Neural cell (in vitro differentiated cells): ENCODE results near the gene MAEA. TPM values are rescaled to one million over a fixed set of nuclear protein-coding genes. Genes with fewer than 3 reads are reported as not detected.

Experiments used
- H2AFZ ChIP-seq: fragments of 200-600, 300-800 bp; sonication (generic), shearing (Covaris generic); 2 replicates; pipeline ENCODE4 v1.6.0; 2014; ENCODE audit warnings: low read depth, mild to moderate bottlenecking, antibody characterized with exemption, low read length, moderate library complexity
- H3F3A ChIP-seq: fragments of 200-600 bp; shearing (Covaris generic); 2 replicates; pipeline ENCODE4 v1.6.1; 2016; ENCODE audit warnings: mild to moderate bottlenecking, moderate library complexity, mixed read lengths, antibody characterized with exemption, low read length; ENCODE audit not compliant: insufficient read depth, poor library complexity, severe bottlenecking
- H3K27ac ChIP-seq: fragments of 200-600, 300-800 bp; sonication (generic), shearing (Covaris generic); 2 replicates; pipeline ENCODE4 v1.5.1; 2014; ENCODE audit warnings: mild to moderate bottlenecking, low read length, moderate library complexity
- H3K27me3 ChIP-seq: fragments of 300-800, 200-600 bp; sonication (generic), shearing (Covaris generic); 2 replicates; pipeline ENCODE4 v1.6.0; 2014; ENCODE audit warnings: mild to moderate bottlenecking, low read depth, low read length, moderate library complexity; ENCODE audit not compliant: insufficient read depth
- H3K36me3 ChIP-seq: fragments of 300-800, 200-600 bp; sonication (generic), shearing (Covaris generic); 2 replicates; pipeline ENCODE4 v1.5.1; 2014; ENCODE audit warnings: mild to moderate bottlenecking, antibody characterized with exemption, low read length, moderate library complexity; ENCODE audit not compliant: insufficient read depth
- H3K4me2 ChIP-seq: fragments of 300-800, 200-600 bp; sonication (generic), shearing (Covaris generic); 2 replicates; pipeline ENCODE4 v1.6.0; 2014; ENCODE audit warnings: mild to moderate bottlenecking, low read length
- H3K4me3 ChIP-seq: fragments of 300-800, 200-600 bp; sonication (generic), shearing (Covaris generic); 2 replicates; pipeline ENCODE4 v1.5.1; 2014; ENCODE audit warnings: mild to moderate bottlenecking, low read length, moderate library complexity
- H3K79me2 ChIP-seq: fragments of 200-600 bp; shearing (Covaris generic); replicated peaks from 2 replicates; pipeline ENCODE4 v1.6.0; 2014; ENCODE audit warnings: mild to moderate bottlenecking, low read length, moderate library complexity; ENCODE audit not compliant: insufficient read depth
- H3K9ac ChIP-seq: fragments of 300-800, 200-600 bp; sonication (generic), shearing (Covaris generic); 2 replicates; pipeline ENCODE4 v1.6.1; 2016; ENCODE audit warnings: mild to moderate bottlenecking, low read length, mixed read lengths
- H3K9me2 ChIP-seq: fragments of 200-600 bp; shearing (Covaris generic); 2 replicates; pipeline ENCODE4 v1.6.1; 2016; ENCODE audit warnings: mild to moderate bottlenecking, low read length, mixed read lengths; ENCODE audit not compliant: insufficient read depth
- H3K9me3 ChIP-seq: fragments of 200-600, 300-800 bp; sonication (generic), shearing (Covaris generic); 2 replicates; pipeline ENCODE4 v1.6.1; 2016; ENCODE audit warnings: mild to moderate bottlenecking, mixed run types, low read length, moderate library complexity, mixed read lengths
- H4K20me1 ChIP-seq: fragments of 200-600 bp; shearing (Covaris generic); 2 replicates; pipeline ENCODE4 v1.6.1; 2016; ENCODE audit warnings: mild to moderate bottlenecking, mixed run types; ENCODE audit not compliant: insufficient read depth
- EP300 ChIP-seq: fragments of 450-650 bp; conservative IDR thresholded peaks from 2 replicates; pipeline ENCODE4 v1.6.1; 2014; ENCODE audit warnings: antibody characterized with exemption, mild to moderate bottlenecking, moderate library complexity; ENCODE audit not compliant: poor library complexity, severe bottlenecking
- EZH2 ChIP-seq: fragments of 200-600, 300-800 bp; shearing (Covaris generic), sonication (generic); IDR thresholded peaks from 2 replicates; pipeline ENCODE4 v1.6.1; 2014; ENCODE audit warnings: antibody characterized with exemption, low read length, borderline replicate concordance, mild to moderate bottlenecking; ENCODE audit not compliant: insufficient read depth, poor library complexity, severe bottlenecking
- MXI1 ChIP-seq: fragments of 450-650 bp; conservative IDR thresholded peaks from 2 replicates; pipeline ENCODE4 v1.6.1; 2014; ENCODE audit warnings: antibody characterized with exemption, mild to moderate bottlenecking; ENCODE audit not compliant: poor library complexity, severe bottlenecking
- POLR2AphosphoS5 ChIP-seq: IDR thresholded peaks from 2 replicates; pipeline ENCODE4 v1.6.1; 2012
- RAD21 ChIP-seq: fragments of 450-650 bp; conservative IDR thresholded peaks from 2 replicates; pipeline ENCODE4 v1.6.1; 2014; ENCODE audit warnings: antibody characterized with exemption, mild to moderate bottlenecking, moderate library complexity
- SMC3 ChIP-seq: fragments of 450-650 bp; conservative IDR thresholded peaks from 2 replicates; pipeline ENCODE4 v1.6.1; 2014; ENCODE audit warnings: antibody characterized with exemption, mild to moderate bottlenecking, moderate library complexity; ENCODE audit not compliant: poor library complexity
- TAF1 ChIP-seq: IDR thresholded peaks from 2 replicates; pipeline ENCODE4 v1.6.1; 2012; ENCODE audit warnings: low read depth
- polyA plus RNA-seq: library from polyadenylated mRNA; depleted of rRNA; stranded (reverse); fragments of >200 nt; gene quantifications from 2 replicates; pipeline ENCODE4 v1.2.3, GENCODE V29; 2014
- TF ChIP-seq, protein P1 (sequence below): IDR thresholded peaks from 2 replicates; pipeline ENCODE4 v1.6.1; 2012; ENCODE audit warnings: borderline replicate concordance
- TF ChIP-seq, protein P2 (sequence below): fragments of 450-650 bp; IDR thresholded peaks from 2 replicates; pipeline ENCODE4 v1.5.1; 2014; ENCODE audit warnings: antibody characterized with exemption, mild to moderate bottlenecking, moderate library complexity; ENCODE audit not compliant: poor library complexity, severe bottlenecking

The MAEA gene
- polyA plus RNA-seq, 1 donor from 2014 or later = 106 TPM

DNA sequence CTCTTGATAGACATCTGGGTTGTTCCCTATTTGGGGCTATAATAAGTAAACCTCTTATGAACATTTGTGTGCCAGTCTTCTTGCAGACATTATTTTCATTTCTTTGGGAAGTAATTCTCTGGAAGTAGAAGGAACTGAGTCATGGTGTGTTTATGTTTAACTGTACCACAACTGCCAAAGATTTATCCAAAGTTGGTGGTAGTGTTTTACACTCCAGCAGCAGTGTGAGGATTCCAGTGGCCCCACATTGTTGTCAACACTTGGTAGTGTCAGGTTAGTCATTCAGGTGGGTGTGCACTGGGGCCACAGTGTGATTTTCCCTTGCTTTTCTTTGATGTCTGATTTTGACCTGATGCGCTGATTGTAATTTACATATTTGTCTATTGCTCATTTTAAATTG is 52.3 kb downstream of the MAEA start:
- Histone ChIP-seq H3K9ac (no peak overlapping the region), H3K4me2 (no peak overlapping the region), H4K20me1 (no peaks in the 10 kb centered on the region), H3K4me3 (no peak overlapping the region), H3K36me3 (peaks cover 10% of the 10 kb centered on the region), H3K27me3 (no peaks in the 10 kb centered on the region), H3K9me2 (no peaks in the 10 kb centered on the region), H2AFZ (no peak overlapping the region), H3K9me3 (no peaks in the 10 kb centered on the region), H3K27ac (no peak overlapping the region), H3K79me2 (no peaks in the 10 kb centered on the region), H3F3A (no peaks in the 10 kb centered on the region)
- TF ChIP-seq EP300 (no peak), EZH2 (no peak), POLR2AphosphoS5 (no peak), MXI1 (no peak), TAF1 (no peak), SMC3 (no peak), RAD21 (no peak)
- TF ChIP-seq, protein P1, sequence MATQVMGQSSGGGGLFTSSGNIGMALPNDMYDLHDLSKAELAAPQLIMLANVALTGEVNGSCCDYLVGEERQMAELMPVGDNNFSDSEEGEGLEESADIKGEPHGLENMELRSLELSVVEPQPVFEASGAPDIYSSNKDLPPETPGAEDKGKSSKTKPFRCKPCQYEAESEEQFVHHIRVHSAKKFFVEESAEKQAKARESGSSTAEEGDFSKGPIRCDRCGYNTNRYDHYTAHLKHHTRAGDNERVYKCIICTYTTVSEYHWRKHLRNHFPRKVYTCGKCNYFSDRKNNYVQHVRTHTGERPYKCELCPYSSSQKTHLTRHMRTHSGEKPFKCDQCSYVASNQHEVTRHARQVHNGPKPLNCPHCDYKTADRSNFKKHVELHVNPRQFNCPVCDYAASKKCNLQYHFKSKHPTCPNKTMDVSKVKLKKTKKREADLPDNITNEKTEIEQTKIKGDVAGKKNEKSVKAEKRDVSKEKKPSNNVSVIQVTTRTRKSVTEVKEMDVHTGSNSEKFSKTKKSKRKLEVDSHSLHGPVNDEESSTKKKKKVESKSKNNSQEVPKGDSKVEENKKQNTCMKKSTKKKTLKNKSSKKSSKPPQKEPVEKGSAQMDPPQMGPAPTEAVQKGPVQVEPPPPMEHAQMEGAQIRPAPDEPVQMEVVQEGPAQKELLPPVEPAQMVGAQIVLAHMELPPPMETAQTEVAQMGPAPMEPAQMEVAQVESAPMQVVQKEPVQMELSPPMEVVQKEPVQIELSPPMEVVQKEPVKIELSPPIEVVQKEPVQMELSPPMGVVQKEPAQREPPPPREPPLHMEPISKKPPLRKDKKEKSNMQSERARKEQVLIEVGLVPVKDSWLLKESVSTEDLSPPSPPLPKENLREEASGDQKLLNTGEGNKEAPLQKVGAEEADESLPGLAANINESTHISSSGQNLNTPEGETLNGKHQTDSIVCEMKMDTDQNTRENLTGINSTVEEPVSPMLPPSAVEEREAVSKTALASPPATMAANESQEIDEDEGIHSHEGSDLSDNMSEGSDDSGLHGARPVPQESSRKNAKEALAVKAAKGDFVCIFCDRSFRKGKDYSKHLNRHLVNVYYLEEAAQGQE = no peak
- TF ChIP-seq, protein P2, sequence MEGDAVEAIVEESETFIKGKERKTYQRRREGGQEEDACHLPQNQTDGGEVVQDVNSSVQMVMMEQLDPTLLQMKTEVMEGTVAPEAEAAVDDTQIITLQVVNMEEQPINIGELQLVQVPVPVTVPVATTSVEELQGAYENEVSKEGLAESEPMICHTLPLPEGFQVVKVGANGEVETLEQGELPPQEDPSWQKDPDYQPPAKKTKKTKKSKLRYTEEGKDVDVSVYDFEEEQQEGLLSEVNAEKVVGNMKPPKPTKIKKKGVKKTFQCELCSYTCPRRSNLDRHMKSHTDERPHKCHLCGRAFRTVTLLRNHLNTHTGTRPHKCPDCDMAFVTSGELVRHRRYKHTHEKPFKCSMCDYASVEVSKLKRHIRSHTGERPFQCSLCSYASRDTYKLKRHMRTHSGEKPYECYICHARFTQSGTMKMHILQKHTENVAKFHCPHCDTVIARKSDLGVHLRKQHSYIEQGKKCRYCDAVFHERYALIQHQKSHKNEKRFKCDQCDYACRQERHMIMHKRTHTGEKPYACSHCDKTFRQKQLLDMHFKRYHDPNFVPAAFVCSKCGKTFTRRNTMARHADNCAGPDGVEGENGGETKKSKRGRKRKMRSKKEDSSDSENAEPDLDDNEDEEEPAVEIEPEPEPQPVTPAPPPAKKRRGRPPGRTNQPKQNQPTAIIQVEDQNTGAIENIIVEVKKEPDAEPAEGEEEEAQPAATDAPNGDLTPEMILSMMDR = no peak

DNA sequence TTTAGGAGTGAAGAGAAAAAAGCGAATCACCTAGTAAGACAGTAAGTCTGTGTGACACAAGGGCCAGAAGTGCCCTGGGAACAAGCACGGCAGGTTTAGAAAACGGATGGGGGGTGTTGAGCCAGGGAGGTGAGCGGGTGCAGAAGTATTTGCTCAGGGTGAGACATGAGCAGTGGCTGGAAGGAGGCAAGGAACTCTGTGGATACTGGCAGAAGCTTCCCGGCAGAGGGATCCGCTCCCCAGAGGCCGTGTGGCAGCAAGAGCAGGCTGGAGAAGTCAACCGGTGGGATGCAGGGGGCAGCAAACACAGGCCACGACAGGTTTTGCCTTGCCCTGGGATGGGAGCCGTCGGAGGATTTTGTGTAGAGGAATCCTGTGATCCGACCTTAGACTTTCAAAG is 55.0 kb downstream of the MAEA start:
- no peaks in the 10 kb centered on the region for H3K79me2 ChIP-seq
- peaks cover 10% of the 10 kb centered on the region for H3K36me3 ChIP-seq
- H4K20me1 ChIP-seq = no peaks in the 10 kb centered on the region
- H2AFZ ChIP-seq = no peak overlapping the region
- H3K27me3 ChIP-seq = no peaks in the 10 kb centered on the region
- H3K9me2 ChIP-seq = no peaks in the 10 kb centered on the region
- no peak overlapping the region for H3K9ac ChIP-seq
- TF ChIP-seq RAD21 = no peak
- TF ChIP-seq EZH2 = no peak
- TF ChIP-seq, protein P1 = no peak
- TF ChIP-seq EP300 = no peak
- TF ChIP-seq MXI1 = no peak
- no peak for TF ChIP-seq TAF1
- TF ChIP-seq, protein P2 = no peak
- no peak for TF ChIP-seq POLR2AphosphoS5
- no peak for TF ChIP-seq SMC3
- no peak overlapping the region for H3K27ac ChIP-seq
- no peaks in the 10 kb centered on the region for H3F3A ChIP-seq
- no peaks in the 10 kb centered on the region for H3K9me3 ChIP-seq
- peak overlapping the region; percentile 99 for H3K4me3 ChIP-seq
- H3K4me2 ChIP-seq = no peak overlapping the region
